LHCN-M2 (cell line): ENCODE measurements around the gene GOT2. TPM values are rescaled to one million over a fixed set of nuclear protein-coding genes. Genes with fewer than 3 reads are reported as not detected.

Experiments
- total RNA-seq: library from RNA; depleted of rRNA; stranded (reverse); fragments of >200 nt; gene quantifications from 2 replicates; pipeline ENCODE4 v1.2.3, GENCODE V29; 2014; rRNA removed

GOT2 gene
- total RNA-seq, 1 experiment from 2014 or later: 62.7 TPM

Other genes with a start within 250 kb of the GOT2 start
- gene NDRG4, start 234.2 kb downstream of the GOT2 start, total RNA-seq: 7.6 and 10.7 TPM in 2 replicates
- 9.9 and 10.8 TPM in 2 replicates for gene SETD6, start 218.8 kb downstream of the GOT2 start, total RNA-seq
- 101 and 113 TPM in 2 replicates for gene CNOT1, start 104.5 kb downstream of the GOT2 start, total RNA-seq
- 18.8 and 25.1 TPM in 2 replicates for gene SLC38A7, start 49.5 kb downstream of the GOT2 start, total RNA-seq